Uterus (tissue), 2 donors: ENCODE measurements around the gene LLGL2.

Experiments used
- CTCF ChIP-seq, 4 experiments: fragments of 200-600 bp in 2 of 4; fragments of 450-650 bp in 2 of 4; sonication (generic) in 2 of 4; IDR thresholded peaks; one replicate each; pipeline ENCODE4 v1.5.1; 2016 to 2019; ENCODE audit warnings: antibody characterized with exemption in 4 of 4, mild to moderate bottlenecking in 2 of 4, moderate library complexity in 1 of 4
- POLR2A ChIP-seq, 2 donors: fragments of 450-650 bp; IDR thresholded peaks; one replicate each; pipeline ENCODE4 v1.6.1; 2016; ENCODE audit warnings: antibody characterized with exemption in 2 of 2, mild to moderate bottlenecking in 1 of 2, moderate library complexity in 1 of 2

GRCh38 chr17:75558666-75559530, 33.4 kb downstream of the LLGL2 start:
- TF ChIP-seq CTCF (IDR thresholded peaks at IDR 0.05), result no peak
- no peak for TF ChIP-seq POLR2A (IDR thresholded peaks at IDR 0.05)
